GM23338 (cell line): ENCODE measurements around the gene RNF167. TPM values are rescaled to one million over a fixed set of nuclear protein-coding genes. Genes with fewer than 3 reads are reported as not detected.

Experiments used
- ATAC-seq: fragments of 200-7000 bp; cut with Tn5 transposase; 3 replicates; pipeline ENCODE4 v1.9.1; 2020
- DNase-seq: peaks from one replicate; pipeline ENCODE4 v3.0.0-alpha.2; 2015; ENCODE audit warnings: low spot score
- H2AFZ ChIP-seq: fragments of 200-600 bp; sonication (generic); 2 replicates; pipeline ENCODE4 v1.8.0; 2016; ENCODE audit warnings: antibody characterized with exemption, mild to moderate bottlenecking, moderate library complexity
- H3F3A ChIP-seq: fragments of 200-600 bp; sonication (generic); replicated peaks from 2 replicates; pipeline ENCODE4 v1.8.0; 2017; ENCODE audit warnings: antibody characterized with exemption, mixed run types, low read depth
- H3K27ac ChIP-seq: fragments of 200-600 bp; sonication (generic); 2 replicates; pipeline ENCODE4 v1.6.1; 2016; ENCODE audit warnings: low read depth
- H3K27me3 ChIP-seq: fragments of 200-600 bp; sonication (generic); 2 replicates; pipeline ENCODE4 v1.8.0; 2016; ENCODE audit warnings: mild to moderate bottlenecking, mixed run types, moderate library complexity; ENCODE audit not compliant: insufficient read depth
- H3K36me3 ChIP-seq: fragments of 200-600 bp; sonication (generic); 2 replicates; pipeline ENCODE4 v1.8.0; 2016; ENCODE audit warnings: mild to moderate bottlenecking; ENCODE audit not compliant: insufficient read depth
- H3K4me1 ChIP-seq: fragments of 200-600 bp; sonication (generic); 2 replicates; pipeline ENCODE4 v1.8.0; 2016; ENCODE audit warnings: mild to moderate bottlenecking, moderate library complexity; ENCODE audit not compliant: insufficient read depth
- H3K4me2 ChIP-seq: fragments of 200-600 bp; sonication (generic); 2 replicates; pipeline ENCODE4 v1.7.1; 2017; ENCODE audit warnings: mixed run types
- H3K4me3 ChIP-seq: fragments of 200-600 bp; sonication (generic); 2 replicates; pipeline ENCODE4 v1.6.1; 2016; ENCODE audit warnings: mixed run types
- H3K79me2 ChIP-seq: fragments of 200-600 bp; sonication (generic); replicated peaks from 2 replicates; pipeline ENCODE4 v1.8.0; 2017; ENCODE audit warnings: mild to moderate bottlenecking; ENCODE audit not compliant: insufficient read depth
- H3K9me2 ChIP-seq: fragments of 200-600 bp; sonication (generic); 2 replicates; pipeline ENCODE4 v1.8.0; 2017; ENCODE audit not compliant: insufficient read depth
- H4K20me1 ChIP-seq: fragments of 200-600 bp; sonication (generic); replicated peaks from 2 replicates; pipeline ENCODE4 v1.8.0; 2017; ENCODE audit warnings: mild to moderate bottlenecking; ENCODE audit not compliant: insufficient read depth
- H3K27ac Mint-ChIP-seq: 2 replicates; pipeline ENCODE4 v1.8.0; 2020; ENCODE audit warnings: inconsistent platforms, mild to moderate bottlenecking, moderate library complexity, mixed read lengths
- H3K27me3 Mint-ChIP-seq: 3 replicates; pipeline ENCODE4 v1.8.0; 2022; ENCODE audit warnings: low read depth, mild to moderate bottlenecking, moderate library complexity, mixed read lengths, inconsistent platforms; ENCODE audit not compliant: insufficient read depth, poor library complexity
- H3K36me3 Mint-ChIP-seq: 3 replicates; pipeline ENCODE4 v1.8.0; 2021; ENCODE audit warnings: low read depth, mild to moderate bottlenecking, inconsistent platforms, moderate library complexity, mixed read lengths
- H3K4me1 Mint-ChIP-seq: 3 replicates; pipeline ENCODE4 v1.8.0; 2020; ENCODE audit warnings: mild to moderate bottlenecking, inconsistent platforms, mixed read lengths
- H3K4me3 Mint-ChIP-seq: 3 replicates; pipeline ENCODE4 v1.8.0; 2021; ENCODE audit warnings: moderate library complexity, mild to moderate bottlenecking, inconsistent platforms, mixed read lengths
- H3K9me3 Mint-ChIP-seq: 3 replicates; pipeline ENCODE4 v1.8.0; 2020; ENCODE audit warnings: moderate library complexity, mild to moderate bottlenecking, inconsistent platforms, mixed read lengths
- CREB1 ChIP-seq: fragments of 250-450 bp; sonication (Bioruptor Pico); IDR thresholded peaks from 2 replicates; pipeline ENCODE4 v1.5.0; 2020; ENCODE audit warnings: low read depth, mild to moderate bottlenecking, moderate library complexity
- CTCF ChIP-seq, 2 experiments: fragments of 200-600 bp in 1 of 2; sonication (generic) in 1 of 2; conservative IDR thresholded peaks; 2 replicates each; pipeline versions ENCODE4 v1.5.1 to v1.6.1; 2016 to 2017; ENCODE audit warnings: antibody characterized with exemption in 2 of 2, low read depth in 2 of 2, mild to moderate bottlenecking in 2 of 2, moderate library complexity in 1 of 2
- ETS1 ChIP-seq: IDR thresholded peaks from 2 replicates; pipeline ENCODE4 v1.6.1; 2016; ENCODE audit warnings: antibody characterized with exemption
- EZH2 ChIP-seq: fragments of 200-600 bp; sonication (generic); IDR thresholded peaks from one replicate; pipeline ENCODE4 v1.8.0; 2017; ENCODE audit warnings: antibody characterized with exemption, mild to moderate bottlenecking, low read depth; ENCODE audit not compliant: unreplicated experiment
- NANOG ChIP-seq: IDR thresholded peaks from 2 replicates; pipeline ENCODE4 v1.6.1; 2016; ENCODE audit warnings: antibody characterized with exemption, borderline replicate concordance
- POLR2AphosphoS5 ChIP-seq: IDR thresholded peaks from 2 replicates; pipeline ENCODE4 v1.6.1; 2016; ENCODE audit warnings: antibody characterized with exemption, low read depth
- STAT1 ChIP-seq: IDR thresholded peaks from one replicate; pipeline ENCODE4 v1.6.1; 2016; ENCODE audit warnings: antibody characterized with exemption; ENCODE audit not compliant: unreplicated experiment
- ZNF114 ChIP-seq: fragments of 250-450 bp; sonication (Bioruptor Pico); IDR thresholded peaks from 2 replicates; pipeline ENCODE4 v1.5.0; 2020; ENCODE audit warnings: mild to moderate bottlenecking, moderate library complexity
- ZNF331 ChIP-seq: fragments of 250-450 bp; sonication (Bioruptor Pico); IDR thresholded peaks from 2 replicates; pipeline ENCODE4 v1.5.0; 2020; ENCODE audit warnings: low read depth, mild to moderate bottlenecking, moderate library complexity
- polyA plus RNA-seq: library from polyadenylated mRNA; unstranded; fragments of >200 nt; fragmentation: Nextera tagmentation; extraction: Ambion mirVana; gene quantifications from 2 replicates; pipeline ENCODE4 v1.2.1, GENCODE V29; 2016
- total RNA-seq: library from RNA; depleted of rRNA; stranded (reverse); fragments of >200 nt; shearing (Covaris generic); gene quantifications from 2 replicates; pipeline ENCODE4 v1.2.3, GENCODE V29; 2014

RNF167 gene
- total and polyA plus RNA-seq, 2 experiments from 2014 or later, result 61.2 to 84.4 TPM

- H3K4me3 Mint-ChIP-seq, result peak overlapping the region; percentile 92
- Histone ChIP-seq H4K20me1 (peaks cover 22% of the 10 kb centered on the region), H3K4me1 (peaks cover 41% of the 10 kb centered on the region), H3K9me2 (no peaks in the 10 kb centered on the region), H2AFZ (no peak overlapping the region), H3F3A (peaks cover 47% of the 10 kb centered on the region), H3K79me2 (peaks cover 44% of the 10 kb centered on the region), H3K4me2 (peak overlapping the region; percentile 96), H3K36me3 (peaks cover 21% of the 10 kb centered on the region), H3K27me3 (no peaks in the 10 kb centered on the region), H3K4me3 (peak overlapping the region; percentile 96), H3K27ac (peak overlapping the region; percentile 100)
- peaks cover 37% of the 10 kb centered on the region for H3K27me3 Mint-ChIP-seq
- H3K9me3 Mint-ChIP-seq, result no peaks in the 10 kb centered on the region; the same call in 2 of the 3 replicates
- H3K27ac Mint-ChIP-seq, result peak overlapping the region; percentile 80
- DNase-seq (no peak), ATAC-seq (no peak)
- H3K4me1 Mint-ChIP-seq, result peaks cover 42% of the 10 kb centered on the region
- TF ChIP-seq ZNF331 (no peak), CTCF (conservative IDR thresholded peaks at IDR 0.05; ENCODE audit: low read depth in 2 of 2) (no peak), CREB1 (CRISPR knock-in tag) (no peak), NANOG (no peak), STAT1 (no peak)
- H3K36me3 Mint-ChIP-seq, result peaks cover 56% of the 10 kb centered on the region
Measured at GRCh38 chr17:4947010-4947410, 6.9 kb downstream of the RNF167 start.

- Histone ChIP-seq H3K79me2 (peaks cover 43% of the 10 kb centered on the region), H3K4me2 (peak overlapping the region; percentile 96), H3F3A (peaks cover 45% of the 10 kb centered on the region), H3K4me3 (peak overlapping the region; percentile 96), H3K4me1 (peaks cover 43% of the 10 kb centered on the region), H2AFZ (no peak overlapping the region), H4K20me1 (peaks cover 22% of the 10 kb centered on the region), H3K27me3 (no peaks in the 10 kb centered on the region), H3K9me2 (no peaks in the 10 kb centered on the region), H3K27ac (peak overlapping the region; percentile 100), H3K36me3 (peaks cover 21% of the 10 kb centered on the region)
- ATAC-seq (peak; percentile 7), DNase-seq (peak; percentile 77)
- H3K36me3 Mint-ChIP-seq, result peaks cover 51% of the 10 kb centered on the region
- H3K4me1 Mint-ChIP-seq, result peaks cover 42% of the 10 kb centered on the region
- peak overlapping the region; percentile 98 for H3K27ac Mint-ChIP-seq
- peaks cover 37% of the 10 kb centered on the region for H3K27me3 Mint-ChIP-seq
- H3K9me3 Mint-ChIP-seq, result no peaks in the 10 kb centered on the region; the same call in 2 of the 3 replicates
- H3K4me3 Mint-ChIP-seq, result peak overlapping the region; percentile 92
- TF ChIP-seq EZH2 (no peak), ETS1 (no peak), CREB1 (CRISPR knock-in tag) (no peak), CTCF (conservative IDR thresholded peaks at IDR 0.05; ENCODE audit: low read depth in 2 of 2) (no peak), POLR2AphosphoS5 (no peak), STAT1 (no peak), ZNF114 (CRISPR knock-in tag) (no peak)
Measured at GRCh38 chr17:4947411-4948165, 7.5 kb downstream of the RNF167 start.
